Naive thymus-derived CD8-positive, alpha-beta T cell (primary cell): ENCODE data around the gene GSTCD. TPM values are rescaled to one million over a fixed set of nuclear protein-coding genes. Genes with fewer than 3 reads are reported as not detected.
"Not testable (repeated sequence)": the region's sequence is repeated elsewhere in the genome, so short reads cannot be mapped to it uniquely, and the experiment has no call there.

Experiments
- ATAC-seq, 2 donors: fragments of 150-1000 bp; cut with Tn5 transposase in 1 of 2; sonication (Bioruptor Pico), chemical (Tn5 transposase) in 1 of 2; 1 replicate in 1 of 2; 2 replicates in 1 of 2; pipeline ENCODE4 v1.10.0; 2021; ENCODE audit warnings: mild to moderate bottlenecking in 2 of 2, moderate library complexity in 2 of 2
- POLR2A ChIA-PET: fragments of 350-600 bp; sonication (Branson Sonifier 250); formaldehyde crosslinking; loops from one replicate; lab custom pipeline; 2021; ENCODE audit warnings: antibody characterized with exemption; lab: Charles Lee
- DNase-seq, 10 donors: peaks; one replicate each; pipeline versions ENCODE4 v3.0.0 to v3.0.0-alpha.2; 2020 to 2022
- H3K27ac Mint-ChIP-seq, 10 donors: one replicate each; pipeline ENCODE4 v1.8.0; 2020 to 2022; ENCODE audit warnings: mild to moderate bottlenecking in 10 of 10, mixed read lengths in 10 of 10, moderate library complexity in 4 of 10, inconsistent platforms in 1 of 10
- H3K27me3 Mint-ChIP-seq, 5 donors: one replicate each; pipeline ENCODE4 v1.8.0; 2021 to 2022; ENCODE audit warnings: mixed read lengths in 5 of 5
- H3K36me3 Mint-ChIP-seq, 3 donors: one replicate each; pipeline ENCODE4 v1.8.0; 2020 to 2022; ENCODE audit warnings: mixed read lengths in 3 of 3, mild to moderate bottlenecking in 2 of 3, inconsistent platforms in 1 of 3
- H3K4me1 Mint-ChIP-seq, 4 donors: one replicate each; pipeline ENCODE4 v1.8.0; 2021 to 2022; ENCODE audit warnings: mixed read lengths in 4 of 4
- H3K4me3 Mint-ChIP-seq, 10 donors: one replicate each; pipeline ENCODE4 v1.8.0; 2020 to 2022; ENCODE audit warnings: mild to moderate bottlenecking in 10 of 10, mixed read lengths in 10 of 10, moderate library complexity in 6 of 10, inconsistent platforms in 1 of 10
- H3K9me3 Mint-ChIP-seq, 9 donors: one replicate each; pipeline ENCODE4 v1.8.0; 2020 to 2022; ENCODE audit warnings: mixed read lengths in 9 of 9, mild to moderate bottlenecking in 3 of 9, inconsistent platforms in 1 of 9, moderate library complexity in 1 of 9
- polyA plus RNA-seq, 3 donors: library from polyadenylated mRNA; unstranded; fragments of 300-500 nt; fragmentation: Illumina TruSeq; gene quantifications; one replicate each; pipeline ENCODE4 v1.2.3, GENCODE V29; 2021
- total RNA-seq, 8 experiments: library from RNA in 2 of 8; stranded (reverse) in 2 of 8; gene quantifications; one replicate each; pipeline ENCODE4 v1.2.3 and lab custom pipeline; 2021 to 2026

GSTCD gene
- total and polyA plus RNA-seq, 5 experiments from 2014 or later, result 2.1 to 7.1 (median 4.3) TPM

DNA sequence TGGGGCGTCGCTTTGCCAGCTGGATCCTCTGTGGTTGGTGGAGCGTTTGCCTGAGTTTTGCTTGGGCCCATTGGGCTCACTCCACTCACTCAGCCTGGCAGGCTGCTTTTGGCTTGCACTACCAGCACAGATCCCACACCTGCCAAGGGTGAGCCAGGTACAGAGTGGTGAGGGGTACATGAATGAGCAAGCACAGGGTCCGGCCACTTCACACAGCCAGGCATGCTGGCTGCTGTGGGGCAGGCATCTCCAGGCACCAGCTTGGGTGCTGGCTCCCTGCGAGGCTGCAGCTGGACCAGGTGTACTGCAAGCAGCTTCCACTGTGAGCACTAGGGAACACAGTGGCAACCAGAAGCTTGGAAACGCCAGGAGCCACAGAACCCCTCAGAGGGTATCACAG lies 126.6 kb downstream of the GSTCD start:
- DNase-seq, result no peak
- Mint-ChIP-seq H3K27ac (no peak overlapping the region), H3K4me1 (no peaks in the 10 kb centered on the region), H3K27me3 (no peaks in the 10 kb centered on the region), H3K36me3 (peaks cover 2 to 41% (median 4%) of the 10 kb centered on the region in 3 donors), H3K9me3 (peaks cover 0 to 5% (median 0%) of the 10 kb centered on the region in 9 donors), H3K4me3 (no peak overlapping the region)
- no peak for ATAC-seq
- POLR2A ChIA-PET, result no interaction called here

DNA sequence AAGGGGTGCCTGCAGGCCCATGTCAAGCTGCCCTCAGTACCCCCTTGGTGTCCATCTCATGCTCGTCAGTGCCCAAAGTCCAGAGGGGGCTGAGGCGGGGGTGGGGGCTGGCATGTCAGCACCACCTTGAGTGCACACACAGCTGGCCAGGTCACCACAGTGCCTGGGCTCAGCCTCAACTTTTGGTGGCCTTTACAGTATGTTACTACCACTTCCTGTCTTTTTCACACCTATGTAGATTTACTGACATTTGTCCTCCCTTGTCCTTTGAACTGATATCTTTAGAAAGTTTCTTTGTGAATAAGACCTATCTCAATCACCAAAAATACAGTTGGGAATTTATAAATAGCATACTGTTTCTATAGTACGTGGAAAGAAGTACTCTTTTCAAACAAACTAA lies 128.0 kb downstream of the GSTCD start:
- no peak for ATAC-seq
- no peak overlapping the region for H3K4me3 Mint-ChIP-seq

DNA sequence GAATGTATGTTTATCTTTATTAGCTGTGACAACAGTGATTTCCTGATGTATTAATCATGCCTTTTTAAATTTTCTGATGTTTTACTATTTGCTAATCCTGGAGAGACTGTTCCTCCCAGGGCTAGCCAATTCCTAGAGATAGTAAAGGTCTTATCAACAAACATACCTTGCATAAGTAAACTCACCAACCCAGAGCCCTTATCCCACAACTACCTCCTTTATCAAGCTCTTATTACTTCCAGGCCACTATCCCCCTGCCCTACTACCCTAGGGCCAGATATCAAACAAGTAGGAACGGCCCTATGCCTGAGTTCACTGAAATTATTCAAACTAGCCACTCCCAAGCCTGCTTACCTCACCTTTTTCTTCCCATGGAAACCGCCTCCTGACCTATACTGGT lies 128.5 kb downstream of the GSTCD start:
- no peaks in the 10 kb centered on the region for H3K4me1 Mint-ChIP-seq
- DNase-seq, result no peak
- POLR2A ChIA-PET, result no interaction called here
- H3K9me3 Mint-ChIP-seq, result peaks cover 0 to 5% (median 0%) of the 10 kb centered on the region in 9 donors
- ATAC-seq, result no peak
- H3K27ac Mint-ChIP-seq, result no peak overlapping the region
- H3K36me3 Mint-ChIP-seq, result peaks cover 2 to 51% (median 4%) of the 10 kb centered on the region in 3 donors
- no peak overlapping the region for H3K4me3 Mint-ChIP-seq
- no peaks in the 10 kb centered on the region for H3K27me3 Mint-ChIP-seq

More for the DNA sequence above, 128.0 kb downstream of the GSTCD start:
- Mint-ChIP-seq H3K36me3 (peaks cover 2 to 46% (median 4%) of the 10 kb centered on the region in 3 donors), H3K4me1 (no peaks in the 10 kb centered on the region), H3K27ac (no peak overlapping the region), H3K27me3 (no peaks in the 10 kb centered on the region), H3K9me3 (peaks cover 0 to 5% (median 0%) of the 10 kb centered on the region in 9 donors)
- DNase-seq, result no peak
- POLR2A ChIA-PET, result no interaction called here

DNA sequence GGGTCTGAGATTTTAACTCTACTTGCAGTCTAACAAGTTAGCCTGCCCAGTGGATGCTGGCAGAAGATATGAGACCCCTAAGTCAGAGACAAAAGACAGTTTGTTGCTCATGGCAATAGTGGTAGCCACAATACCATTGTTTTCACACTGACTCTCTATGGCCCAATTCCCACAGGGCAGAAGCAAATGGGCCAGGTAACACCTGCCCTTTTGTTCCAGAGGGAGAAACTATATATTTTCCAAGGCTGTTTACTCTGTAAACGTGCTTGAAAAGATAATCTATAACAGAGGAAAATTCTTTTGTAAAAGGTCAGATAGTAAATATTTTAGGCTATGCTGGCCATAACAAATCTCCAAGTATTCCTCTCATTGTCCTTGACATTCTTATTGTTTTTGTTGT lies 129.5 kb downstream of the GSTCD start:
- no peak for DNase-seq
- POLR2A ChIA-PET, result no interaction called here
- Mint-ChIP-seq H3K4me3 (no peak overlapping the region), H3K27me3 (no peaks in the 10 kb centered on the region), H3K4me1 (no peaks in the 10 kb centered on the region), H3K9me3 (peaks cover 0 to 5% (median 0%) of the 10 kb centered on the region in 9 donors), H3K36me3 (peaks cover 2 to 50% (median 4%) of the 10 kb centered on the region in 3 donors), H3K27ac (no peak overlapping the region)
- ATAC-seq, result no peak

DNA sequence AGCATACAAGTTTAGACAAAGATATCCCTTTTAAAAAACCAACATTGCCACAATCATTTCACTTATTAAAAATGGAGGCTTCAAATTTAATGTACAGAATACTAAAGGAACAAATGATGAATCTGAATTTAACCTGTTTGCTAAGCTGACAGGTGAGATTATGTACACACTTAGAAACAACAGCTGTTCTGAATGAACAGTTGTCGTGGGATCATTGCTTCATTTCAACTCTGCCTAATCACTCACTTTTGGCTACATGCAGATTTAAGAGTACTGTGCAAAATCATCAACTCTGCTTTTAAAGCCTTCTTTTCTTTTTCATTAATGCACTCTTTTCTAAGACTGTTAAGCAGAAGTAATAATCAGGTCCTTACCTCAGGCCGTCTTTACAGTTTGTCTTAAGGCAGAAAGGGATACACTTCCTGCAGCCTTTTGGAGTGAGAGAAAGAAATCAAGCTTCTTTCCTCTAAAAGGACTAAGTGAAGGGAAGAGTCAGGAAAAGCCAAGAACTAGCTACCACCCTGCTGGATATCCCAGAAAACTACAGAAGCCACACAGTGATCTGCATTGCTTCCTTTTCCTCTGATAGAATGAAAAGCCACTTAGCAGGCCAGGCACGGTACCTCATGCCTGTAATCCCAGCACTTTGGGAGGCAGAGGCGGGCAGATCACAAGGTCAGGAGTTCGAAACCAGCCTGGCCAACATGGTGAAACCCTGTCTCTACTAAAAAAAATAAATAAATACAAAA lies 132.0 kb downstream of the GSTCD start:
- no peaks in the 10 kb centered on the region for H3K4me1 Mint-ChIP-seq
- POLR2A ChIA-PET, result no interaction called here
- H3K27ac Mint-ChIP-seq, result no peak overlapping the region
- peaks cover 0 to 5% (median 0%) of the 10 kb centered on the region in 9 donors for H3K9me3 Mint-ChIP-seq
- no peak for ATAC-seq
- peaks cover 5 to 48% (median 8%) of the 10 kb centered on the region in 3 donors for H3K36me3 Mint-ChIP-seq
- DNase-seq, result no peak
- H3K27me3 Mint-ChIP-seq, result no peaks in the 10 kb centered on the region
- H3K4me3 Mint-ChIP-seq, result no peak overlapping the region

DNA sequence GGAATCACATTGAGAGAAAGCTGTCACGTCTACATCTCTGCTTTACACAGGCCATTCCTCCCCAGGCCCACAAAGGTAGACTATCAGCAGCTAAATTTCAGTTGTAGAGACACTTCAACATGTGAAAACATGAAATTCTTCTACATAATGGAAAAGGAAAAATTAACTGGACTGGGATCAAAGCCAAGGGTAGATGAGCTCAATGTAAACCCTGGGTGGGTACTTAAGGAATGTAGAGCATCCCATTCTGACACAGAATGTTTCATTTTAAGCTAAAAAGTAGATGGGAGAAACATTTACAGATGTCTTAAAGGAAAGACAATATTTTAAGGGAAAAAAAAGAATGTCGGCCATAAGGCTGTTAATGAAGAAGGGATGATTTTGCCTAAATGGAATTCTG lies 135.4 kb downstream of the GSTCD start:
- H3K4me1 Mint-ChIP-seq, result no peaks in the 10 kb centered on the region
- ATAC-seq (no peak), DNase-seq (no peak)
- POLR2A ChIA-PET, result no interaction called here
- no peaks in the 10 kb centered on the region for H3K9me3 Mint-ChIP-seq
- peaks cover 5 to 36% (median 7%) of the 10 kb centered on the region in 3 donors for H3K36me3 Mint-ChIP-seq
- H3K4me3 Mint-ChIP-seq, result no peak overlapping the region
- H3K27me3 Mint-ChIP-seq, result no peaks in the 10 kb centered on the region
- no peak overlapping the region for H3K27ac Mint-ChIP-seq

DNA sequence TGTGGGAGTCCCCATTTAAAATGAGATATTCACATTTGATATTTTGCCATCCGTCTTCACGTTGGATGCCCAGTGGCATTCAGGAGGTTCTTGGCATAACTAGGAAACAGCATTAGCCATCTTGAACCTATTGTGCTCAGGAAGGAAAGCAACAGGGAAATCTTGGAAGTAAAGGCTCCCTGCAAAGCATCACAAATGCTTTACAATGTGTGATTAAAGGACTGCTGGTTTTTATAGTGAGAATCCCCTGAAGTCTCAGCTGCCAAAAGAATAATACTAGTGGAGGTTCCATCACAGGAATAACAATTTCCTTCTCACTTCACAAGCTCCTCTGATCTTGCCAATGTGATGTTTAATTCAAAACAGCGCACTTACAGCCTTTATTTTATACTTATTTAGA lies 137.0 kb downstream of the GSTCD start:
- ATAC-seq, result no peak
- no peaks in the 10 kb centered on the region for H3K4me1 Mint-ChIP-seq
- POLR2A ChIA-PET, result no interaction called here
- H3K4me3 Mint-ChIP-seq, result no peak overlapping the region
- H3K36me3 Mint-ChIP-seq, result peaks cover 5 to 35% (median 7%) of the 10 kb centered on the region in 3 donors
- H3K27ac Mint-ChIP-seq, result no peak overlapping the region
- no peaks in the 10 kb centered on the region for H3K27me3 Mint-ChIP-seq
- no peaks in the 10 kb centered on the region for H3K9me3 Mint-ChIP-seq
- DNase-seq, result no peak

DNA sequence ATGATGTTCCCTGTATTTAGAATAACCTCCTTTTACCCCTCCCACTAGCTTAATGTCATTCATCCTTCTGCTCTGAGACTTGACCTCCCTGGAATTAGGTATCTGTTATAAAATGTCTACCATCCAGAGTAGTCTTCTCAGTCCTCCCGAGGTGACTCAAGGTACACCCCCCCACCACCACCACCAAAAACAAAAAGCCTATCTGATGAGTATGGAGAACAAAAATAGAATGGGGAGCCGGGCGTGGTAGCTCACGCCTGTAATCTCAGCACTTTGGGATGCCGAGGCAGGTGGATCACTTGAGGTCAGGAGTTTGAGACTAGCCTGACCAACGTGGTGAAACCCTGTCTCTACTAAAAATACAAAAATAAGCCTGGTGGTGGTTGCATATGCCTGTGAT lies 139.8 kb downstream of the GSTCD start:
- DNase-seq, H3K27ac Mint-ChIP-seq, ATAC-seq, POLR2A ChIA-PET, H3K27me3 Mint-ChIP-seq, H3K4me3 Mint-ChIP-seq, H3K4me1 Mint-ChIP-seq: not testable (repeated sequence)
- Mint-ChIP-seq H3K36me3 (peaks cover 5 to 32% (median 5%) of the 10 kb centered on the region in 3 donors), H3K9me3 (peaks cover 0 to 12% (median 5%) of the 10 kb centered on the region in 9 donors)

DNA sequence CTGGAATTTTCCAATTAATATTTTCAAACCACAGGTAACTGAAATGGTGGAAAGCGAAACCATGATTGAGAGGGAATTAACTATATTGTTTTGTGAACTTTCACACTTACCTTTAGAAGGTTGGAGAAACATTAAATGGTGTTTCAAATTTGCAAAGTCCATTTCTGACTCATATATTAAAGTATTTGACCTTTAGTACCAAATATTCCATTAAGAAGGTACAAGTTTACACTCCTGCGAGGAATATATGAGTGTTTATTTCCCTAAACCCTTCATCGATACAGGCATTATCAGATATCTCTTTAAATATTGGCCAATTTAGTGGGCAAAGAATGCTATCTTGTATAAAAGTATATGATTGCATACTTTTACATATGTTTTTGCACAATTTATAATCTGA lies 142.6 kb downstream of the GSTCD start:
- H3K27ac Mint-ChIP-seq, result no peak overlapping the region
- no peaks in the 10 kb centered on the region for H3K4me1 Mint-ChIP-seq
- H3K4me3 Mint-ChIP-seq, result no peak overlapping the region
- POLR2A ChIA-PET, result no interaction called here
- H3K27me3 Mint-ChIP-seq, result no peaks in the 10 kb centered on the region
- no peak for ATAC-seq
- no peak for DNase-seq
- H3K36me3 Mint-ChIP-seq, result peaks cover 14 to 49% (median 21%) of the 10 kb centered on the region in 3 donors
- peaks cover 11 to 39% (median 23%) of the 10 kb centered on the region in 9 donors for H3K9me3 Mint-ChIP-seq

DNA sequence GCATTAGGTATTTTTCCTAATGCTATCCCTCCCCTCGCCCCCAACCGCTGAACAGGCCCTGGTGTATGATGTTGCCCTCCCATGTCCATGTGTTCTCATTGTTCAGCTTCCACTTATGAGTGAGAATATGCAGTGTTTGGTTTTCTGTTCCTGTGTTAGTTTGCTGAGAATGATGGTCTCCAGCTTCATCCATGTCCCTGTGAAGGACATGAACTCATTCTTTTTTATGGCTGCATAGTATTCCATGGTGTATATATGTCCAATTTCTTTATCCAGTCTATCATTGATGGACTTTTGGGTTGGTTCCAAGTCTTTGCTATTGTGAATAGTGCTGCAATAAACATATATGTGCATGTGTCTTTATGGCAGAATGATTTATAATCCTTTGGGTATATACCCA lies 143.6 kb downstream of the GSTCD start:
- DNase-seq, H3K27me3 Mint-ChIP-seq, POLR2A ChIA-PET, H3K27ac Mint-ChIP-seq, ATAC-seq, H3K4me1 Mint-ChIP-seq, H3K4me3 Mint-ChIP-seq: not testable (repeated sequence)
- peaks cover 16 to 49% (median 32%) of the 10 kb centered on the region in 9 donors for H3K9me3 Mint-ChIP-seq
- peaks cover 17 to 58% (median 32%) of the 10 kb centered on the region in 3 donors for H3K36me3 Mint-ChIP-seq

DNA sequence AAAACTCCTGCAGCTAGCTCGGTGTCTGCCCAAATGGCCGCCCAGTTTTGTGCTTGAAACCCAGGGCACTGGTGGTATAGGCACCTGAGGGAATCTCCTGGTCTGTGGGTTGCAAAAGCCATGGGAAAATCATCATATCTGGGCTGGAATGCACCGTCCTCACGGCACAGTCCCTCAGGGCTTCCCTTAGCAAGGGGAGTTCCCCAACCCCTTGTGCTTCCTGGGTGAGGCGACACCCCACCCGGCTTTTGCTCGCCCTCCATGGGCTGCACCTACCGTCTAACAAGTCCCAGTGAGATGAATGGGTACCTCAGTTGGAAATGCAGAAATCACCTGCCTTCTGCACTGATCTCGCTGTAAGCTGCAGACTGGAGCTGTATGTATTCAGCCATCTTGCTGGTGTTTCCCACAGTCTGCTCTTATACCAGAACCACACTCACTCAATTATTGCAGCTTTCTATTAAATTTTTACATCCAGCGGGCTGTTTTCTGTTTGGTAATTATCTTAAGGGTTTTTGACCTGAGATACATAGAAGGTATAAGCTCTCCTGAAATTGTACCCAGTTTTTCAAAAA lies 150.0 kb downstream of the GSTCD start:
- POLR2A ChIA-PET, result no interaction called here
- peaks cover 0 to 2% (median 0%) of the 10 kb centered on the region in 4 donors for H3K4me1 Mint-ChIP-seq
- DNase-seq (no peak), ATAC-seq (no peak)
- H3K4me3 Mint-ChIP-seq, result no peak overlapping the region
- H3K9me3 Mint-ChIP-seq, result peaks cover 19 to 87% (median 49%) of the 10 kb centered on the region in 9 donors
- H3K36me3 Mint-ChIP-seq, result peaks cover 20 to 47% (median 42%) of the 10 kb centered on the region in 3 donors
- H3K27me3 Mint-ChIP-seq, result no peaks in the 10 kb centered on the region
- H3K27ac Mint-ChIP-seq, result no peak overlapping the region

DNA sequence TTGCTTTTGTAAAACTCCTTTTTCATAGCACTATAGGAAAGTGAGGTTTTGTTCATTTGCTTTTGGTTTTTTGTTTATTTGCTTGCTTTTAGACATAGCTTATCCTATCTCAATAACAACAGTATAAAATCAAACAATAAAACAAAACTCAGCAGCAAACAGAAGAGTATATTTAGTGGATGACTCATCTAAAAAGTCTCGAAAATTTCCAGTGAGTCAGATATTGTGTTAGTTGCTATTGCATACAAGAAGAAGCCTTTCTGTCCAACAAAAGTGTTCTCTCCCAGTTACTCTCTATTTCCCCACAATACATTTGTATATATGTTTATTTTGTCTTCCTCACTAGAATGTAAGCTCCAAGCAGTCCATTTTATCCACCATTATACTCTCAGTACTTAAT lies 150.6 kb downstream of the GSTCD start:
- POLR2A ChIA-PET, result no interaction called here
- no peak overlapping the region for H3K27ac Mint-ChIP-seq
- DNase-seq (no peak), ATAC-seq (no peak)
- peaks cover 0 to 2% (median 0%) of the 10 kb centered on the region in 4 donors for H3K4me1 Mint-ChIP-seq
- H3K27me3 Mint-ChIP-seq, result no peaks in the 10 kb centered on the region
- peaks cover 20 to 40% (median 35%) of the 10 kb centered on the region in 3 donors for H3K36me3 Mint-ChIP-seq
- peaks cover 17 to 84% (median 54%) of the 10 kb centered on the region in 9 donors for H3K9me3 Mint-ChIP-seq
- H3K4me3 Mint-ChIP-seq, result no peak overlapping the region

DNA sequence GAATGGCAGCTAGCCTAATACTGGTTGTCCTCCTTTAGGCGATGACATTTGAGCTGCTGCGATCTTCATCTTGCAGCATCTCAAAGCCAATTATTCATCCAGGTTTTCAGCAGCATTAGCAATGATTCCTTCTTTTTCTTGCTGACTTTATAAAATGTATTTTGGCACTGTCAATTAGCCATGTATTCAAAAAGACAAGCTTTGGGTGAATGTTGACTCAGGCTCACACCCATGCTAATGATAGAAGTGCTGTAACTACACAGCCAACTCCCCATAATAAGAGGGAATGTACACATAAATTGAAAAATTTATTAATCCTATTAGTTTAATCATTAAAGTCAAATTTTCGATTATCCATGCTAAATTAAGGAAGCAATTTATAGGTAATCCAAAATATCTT lies 162.4 kb downstream of the GSTCD start:
- H3K27me3 Mint-ChIP-seq, result peaks cover 0 to 12% (median 4%) of the 10 kb centered on the region in 5 donors
- POLR2A ChIA-PET, result no interaction called here
- no peak overlapping the region for H3K4me3 Mint-ChIP-seq
- no peaks in the 10 kb centered on the region for H3K4me1 Mint-ChIP-seq
- no peak overlapping the region for H3K27ac Mint-ChIP-seq
- H3K36me3 Mint-ChIP-seq, result no peaks in the 10 kb centered on the region
- ATAC-seq, result no peak
- no peak for DNase-seq
- H3K9me3 Mint-ChIP-seq, result peaks cover 0 to 15% (median 4%) of the 10 kb centered on the region in 9 donors
